GM12874 (cell line): Measurements from ENCODE around the gene PROSER2.

Experiments used
- TF ChIP-seq, protein P1 (sequence below): IDR thresholded peaks from 2 replicates; pipeline ENCODE4 v1.5.1; 2011; ENCODE audit warnings: low read depth, mild to moderate bottlenecking, control low read depth, low read length, moderate library complexity; ENCODE audit not compliant: insufficient read depth

The PROSER2 gene

GRCh38 chr10:11806706-11807105, 16.4 kb upstream of the PROSER2 start:
- TF ChIP-seq, protein P1, sequence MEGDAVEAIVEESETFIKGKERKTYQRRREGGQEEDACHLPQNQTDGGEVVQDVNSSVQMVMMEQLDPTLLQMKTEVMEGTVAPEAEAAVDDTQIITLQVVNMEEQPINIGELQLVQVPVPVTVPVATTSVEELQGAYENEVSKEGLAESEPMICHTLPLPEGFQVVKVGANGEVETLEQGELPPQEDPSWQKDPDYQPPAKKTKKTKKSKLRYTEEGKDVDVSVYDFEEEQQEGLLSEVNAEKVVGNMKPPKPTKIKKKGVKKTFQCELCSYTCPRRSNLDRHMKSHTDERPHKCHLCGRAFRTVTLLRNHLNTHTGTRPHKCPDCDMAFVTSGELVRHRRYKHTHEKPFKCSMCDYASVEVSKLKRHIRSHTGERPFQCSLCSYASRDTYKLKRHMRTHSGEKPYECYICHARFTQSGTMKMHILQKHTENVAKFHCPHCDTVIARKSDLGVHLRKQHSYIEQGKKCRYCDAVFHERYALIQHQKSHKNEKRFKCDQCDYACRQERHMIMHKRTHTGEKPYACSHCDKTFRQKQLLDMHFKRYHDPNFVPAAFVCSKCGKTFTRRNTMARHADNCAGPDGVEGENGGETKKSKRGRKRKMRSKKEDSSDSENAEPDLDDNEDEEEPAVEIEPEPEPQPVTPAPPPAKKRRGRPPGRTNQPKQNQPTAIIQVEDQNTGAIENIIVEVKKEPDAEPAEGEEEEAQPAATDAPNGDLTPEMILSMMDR: no peak

GRCh38 chr10:11808808-11809207, 14.3 kb upstream of the PROSER2 start:
- TF ChIP-seq, protein P1: no peak

DNA sequence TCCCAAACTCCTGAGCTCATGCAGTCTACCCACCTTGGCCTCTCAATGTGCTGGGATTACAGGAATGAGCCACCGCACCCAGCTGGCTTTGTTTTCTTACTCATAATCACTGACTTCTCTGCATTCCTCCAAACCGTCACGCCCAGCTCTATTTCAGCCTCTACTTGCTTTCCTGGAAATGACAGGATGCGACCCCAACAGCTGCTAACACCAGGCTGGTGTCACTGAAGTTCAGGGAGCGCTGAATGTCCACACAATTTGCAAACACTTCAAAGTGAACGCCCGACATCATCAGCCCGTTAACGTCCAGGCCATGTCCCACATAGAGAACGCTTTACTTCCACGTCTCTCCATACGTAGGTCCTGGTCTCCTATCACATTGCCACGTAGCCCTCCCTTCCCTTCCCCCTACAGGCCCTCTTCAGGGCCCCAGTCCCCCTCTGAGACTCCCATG, 12.8 kb upstream of the PROSER2 start:
- TF ChIP-seq, protein P1: no peak

DNA sequence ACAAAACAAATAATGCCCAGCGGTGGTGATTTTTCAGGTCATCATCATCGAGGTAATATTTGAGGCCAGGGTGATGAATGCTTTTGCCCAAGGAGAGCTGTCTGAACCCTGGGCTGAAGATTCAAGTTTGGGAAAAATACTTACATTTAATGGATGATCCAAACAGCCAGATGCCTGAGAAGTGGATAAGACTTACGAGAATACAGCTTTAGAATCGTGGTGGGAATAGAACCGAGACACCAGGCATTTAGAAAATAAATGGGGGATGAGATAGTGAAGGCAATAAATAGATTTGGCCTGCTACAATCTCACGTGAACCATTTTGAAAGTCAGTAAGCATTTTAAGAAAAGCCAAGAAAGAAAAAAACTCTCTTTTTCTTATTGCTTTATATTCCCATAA, 12.2 kb upstream of the PROSER2 start:
- TF ChIP-seq, protein P1: no peak

DNA sequence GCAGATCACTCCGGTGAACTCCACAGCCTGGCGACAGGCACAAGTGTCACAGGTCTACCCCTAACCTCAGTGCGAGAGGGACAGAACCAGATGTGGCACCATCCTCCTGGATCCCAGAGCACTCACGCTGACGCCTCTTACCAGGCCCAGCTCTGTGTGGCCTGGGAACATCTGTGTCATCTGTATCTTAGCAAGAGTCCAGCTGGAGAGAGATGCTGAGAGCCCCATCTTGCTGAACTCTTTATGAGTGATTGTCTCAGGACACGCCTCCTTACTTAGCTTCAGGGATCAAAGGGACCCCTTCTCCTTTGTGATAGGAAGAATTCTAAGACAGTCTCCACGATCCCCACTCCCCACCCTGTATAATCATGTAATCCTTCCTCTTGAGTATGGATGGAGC, 10.0 kb upstream of the PROSER2 start:
- TF ChIP-seq, protein P1: no peak

DNA sequence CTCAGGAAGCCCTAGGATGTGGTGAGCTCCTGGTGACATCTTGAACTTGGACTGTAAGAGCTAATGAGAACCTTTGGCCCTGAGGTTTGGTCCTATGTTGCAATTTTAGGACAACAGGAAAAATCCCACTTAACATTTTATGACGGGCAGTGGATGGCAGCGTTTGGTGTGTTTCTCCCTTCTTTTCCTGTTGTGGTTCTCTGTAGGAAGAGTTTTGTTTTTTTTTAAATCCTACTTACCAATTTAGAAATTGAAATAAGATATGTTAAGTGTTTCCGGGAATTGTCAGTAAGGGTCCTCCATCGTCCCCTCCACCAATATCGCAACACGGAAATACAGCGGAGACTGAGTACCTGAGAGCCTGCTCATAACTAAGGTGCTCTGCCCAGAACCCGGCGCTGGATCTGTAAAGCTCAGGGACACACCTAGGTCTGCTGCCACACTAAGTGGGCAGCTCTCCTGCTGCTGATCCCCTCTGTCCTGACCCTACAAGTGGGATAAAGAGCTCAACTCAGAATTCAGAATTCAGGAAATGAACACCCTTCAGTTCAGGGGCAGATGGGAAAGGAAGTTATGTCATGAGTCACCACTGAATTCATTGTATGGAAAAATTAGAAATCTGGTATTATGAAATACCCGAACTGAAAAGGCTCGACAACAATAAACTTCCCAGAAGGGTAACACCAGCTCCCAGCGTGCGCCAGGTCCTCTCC, 9.1 kb upstream of the PROSER2 start:
- TF ChIP-seq, protein P1: no peak

DNA sequence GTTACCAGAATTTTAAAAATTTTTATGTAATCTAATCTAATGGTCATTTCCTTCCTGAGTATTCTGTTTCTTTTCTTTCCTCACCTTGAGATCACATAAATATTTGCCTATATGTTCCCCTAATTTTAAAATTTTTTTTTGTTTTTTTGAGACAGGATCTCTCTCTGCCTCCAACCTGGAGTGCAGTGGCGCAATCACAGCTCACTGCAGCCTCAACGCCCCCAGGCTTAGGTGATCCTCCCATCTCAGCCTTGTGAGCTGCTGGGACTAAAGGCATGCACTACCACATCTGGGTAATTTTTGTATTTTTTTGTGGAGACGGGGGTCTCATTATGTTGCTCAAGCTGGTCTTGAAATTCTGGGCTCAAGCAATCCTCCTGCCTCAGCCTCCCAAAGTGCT, 4.1 kb upstream of the PROSER2 start:
- TF ChIP-seq, protein P1: no peak
